GM12865 (cell line): Measurements from ENCODE around the gene DDX51.
"Not testable (repeated sequence)": the region's sequence is repeated elsewhere in the genome, so short reads cannot be mapped to it uniquely, and the experiment has no call there.

Experiments
- DNase-seq: peaks from one replicate; pipeline ENCODE4 v3.0.0; 2010; ENCODE audit warnings: low read depth
- H3K4me3 ChIP-seq: 2 replicates; pipeline ENCODE4 v1.5.1; 2011; ENCODE audit warnings: mild to moderate bottlenecking, low read depth, low read length, control low read depth
- TF ChIP-seq, protein P1 (sequence below): IDR thresholded peaks from 2 replicates; pipeline ENCODE4 v1.5.1; 2011; ENCODE audit warnings: low read length, control low read depth, low read depth, inconsistent platforms; ENCODE audit not compliant: insufficient read depth; ENCODE audit errors: missing control alignments

The DDX51 gene

GRCh38 chr12:132141976-132142678 lies 2.0 kb downstream of the DDX51 start:
- no peak overlapping the region for H3K4me3 ChIP-seq
- no peak for DNase-seq
- TF ChIP-seq, protein P1, sequence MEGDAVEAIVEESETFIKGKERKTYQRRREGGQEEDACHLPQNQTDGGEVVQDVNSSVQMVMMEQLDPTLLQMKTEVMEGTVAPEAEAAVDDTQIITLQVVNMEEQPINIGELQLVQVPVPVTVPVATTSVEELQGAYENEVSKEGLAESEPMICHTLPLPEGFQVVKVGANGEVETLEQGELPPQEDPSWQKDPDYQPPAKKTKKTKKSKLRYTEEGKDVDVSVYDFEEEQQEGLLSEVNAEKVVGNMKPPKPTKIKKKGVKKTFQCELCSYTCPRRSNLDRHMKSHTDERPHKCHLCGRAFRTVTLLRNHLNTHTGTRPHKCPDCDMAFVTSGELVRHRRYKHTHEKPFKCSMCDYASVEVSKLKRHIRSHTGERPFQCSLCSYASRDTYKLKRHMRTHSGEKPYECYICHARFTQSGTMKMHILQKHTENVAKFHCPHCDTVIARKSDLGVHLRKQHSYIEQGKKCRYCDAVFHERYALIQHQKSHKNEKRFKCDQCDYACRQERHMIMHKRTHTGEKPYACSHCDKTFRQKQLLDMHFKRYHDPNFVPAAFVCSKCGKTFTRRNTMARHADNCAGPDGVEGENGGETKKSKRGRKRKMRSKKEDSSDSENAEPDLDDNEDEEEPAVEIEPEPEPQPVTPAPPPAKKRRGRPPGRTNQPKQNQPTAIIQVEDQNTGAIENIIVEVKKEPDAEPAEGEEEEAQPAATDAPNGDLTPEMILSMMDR: no peak

GRCh38 chr12:132140918-132141841 lies 2.9 kb downstream of the DDX51 start:
- TF ChIP-seq, protein P1: no peak
- no peak overlapping the region for H3K4me3 ChIP-seq
- DNase-seq: no peak

DNA sequence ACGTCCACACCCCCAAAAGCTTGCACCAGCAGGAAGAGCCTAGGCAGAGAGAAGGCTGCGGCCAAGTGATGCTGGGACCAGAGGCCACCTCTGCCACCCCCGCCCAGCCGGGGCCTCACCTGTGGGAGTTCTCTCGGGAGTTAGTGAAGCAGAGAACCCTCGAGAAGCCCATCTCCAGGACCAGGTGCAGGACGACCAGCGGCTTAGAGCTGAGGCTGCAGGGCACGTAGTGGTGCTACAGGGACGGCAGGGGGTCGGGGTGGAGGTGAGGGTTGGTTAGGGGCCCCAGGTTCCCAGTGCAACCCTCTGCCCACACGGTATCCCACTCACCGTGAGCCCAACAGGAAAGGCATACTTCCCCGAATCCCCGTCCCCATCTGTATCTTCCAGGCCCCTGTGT lies 3.6 kb downstream of the DDX51 start:
- TF ChIP-seq, protein P1: no peak
- H3K4me3 ChIP-seq: no peak overlapping the region
- DNase-seq: no peak

- no peak overlapping the region for H3K4me3 ChIP-seq
- TF ChIP-seq, protein P1: no peak
- no peak for DNase-seq
These were observed 4.2 kb downstream of the DDX51 start for GRCh38 chr12:132139912-132140311.

DNA sequence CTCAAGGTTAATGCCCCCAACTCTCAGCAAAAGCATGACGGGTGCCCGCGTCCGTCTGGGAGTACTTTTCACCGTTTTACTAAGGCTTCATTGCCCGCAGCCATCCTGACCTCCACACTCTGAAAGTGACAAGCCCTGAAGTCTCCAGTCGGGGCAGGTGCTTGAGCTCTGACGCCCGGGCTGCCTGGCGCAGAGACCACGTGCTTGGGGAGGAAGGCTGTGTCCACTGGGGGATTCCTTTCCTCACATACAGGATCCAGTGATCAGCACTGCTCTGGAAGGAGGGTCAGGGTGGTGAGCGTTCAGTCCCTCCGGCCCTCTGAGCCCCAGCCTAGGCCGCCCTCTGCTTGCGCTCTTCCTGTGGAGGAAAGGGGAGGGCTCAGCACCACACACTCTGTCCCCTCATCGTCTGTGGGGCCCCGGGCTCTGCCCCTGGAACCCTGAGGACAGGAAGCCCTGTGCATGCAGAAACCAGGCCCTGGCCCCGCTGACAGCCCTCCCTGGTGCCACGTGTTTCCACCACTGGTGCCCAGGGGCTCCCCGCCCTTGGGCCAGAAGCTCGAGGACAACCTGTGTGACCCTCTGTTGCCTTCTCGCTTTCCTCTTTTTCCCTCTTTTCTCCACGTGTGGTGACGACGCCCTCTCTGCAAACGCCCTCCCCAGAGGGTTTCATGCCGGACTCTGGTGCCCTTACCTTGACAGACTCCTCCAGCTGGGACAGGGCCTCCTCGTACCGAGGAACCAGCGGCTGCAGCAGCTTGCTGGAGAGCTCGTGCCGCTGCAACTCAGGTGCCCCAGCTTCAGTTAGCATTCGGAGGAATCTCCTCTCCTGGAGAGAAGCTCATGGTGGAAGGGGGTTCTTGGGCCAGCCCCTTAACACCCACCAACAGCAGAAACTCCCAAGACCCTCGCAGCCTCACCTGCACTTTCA lies 4.9 kb downstream of the DDX51 start:
- H3K4me3 ChIP-seq: no peak overlapping the region
- TF ChIP-seq, protein P1: no peak
- DNase-seq: no peak

DNA sequence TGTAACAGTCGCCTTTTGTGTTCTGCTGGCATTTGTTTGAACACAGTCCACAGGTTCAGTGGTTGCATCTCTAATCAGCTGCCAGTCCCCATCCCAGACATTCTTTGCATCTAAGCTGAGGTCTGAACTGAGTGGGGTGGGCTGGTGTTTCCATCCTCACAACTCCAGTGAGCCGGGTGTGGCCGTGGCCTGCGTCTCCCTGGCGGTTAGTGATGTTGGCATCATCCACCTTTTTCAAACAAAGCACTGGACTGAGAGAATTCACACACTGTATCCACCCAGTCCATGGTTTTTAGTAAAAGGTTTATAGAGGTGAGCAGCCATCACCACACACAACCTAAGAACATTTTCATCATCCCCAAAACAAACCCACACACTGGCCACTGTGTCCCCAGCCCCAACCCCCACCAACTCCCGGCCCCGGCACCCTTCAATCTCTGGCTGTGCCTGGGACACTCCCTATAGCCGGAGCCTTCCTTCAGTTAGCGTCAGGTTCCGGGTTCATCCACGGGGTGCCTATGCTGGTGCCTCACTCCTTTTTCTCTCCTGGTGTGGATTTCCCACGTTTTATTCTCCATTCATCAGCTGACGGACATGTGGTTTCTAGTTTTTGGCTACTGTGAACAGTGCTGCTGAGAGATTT lies 6.5 kb downstream of the DDX51 start:
- TF ChIP-seq, protein P1: no peak
- no peak overlapping the region for H3K4me3 ChIP-seq
- no peak for DNase-seq

DNA sequence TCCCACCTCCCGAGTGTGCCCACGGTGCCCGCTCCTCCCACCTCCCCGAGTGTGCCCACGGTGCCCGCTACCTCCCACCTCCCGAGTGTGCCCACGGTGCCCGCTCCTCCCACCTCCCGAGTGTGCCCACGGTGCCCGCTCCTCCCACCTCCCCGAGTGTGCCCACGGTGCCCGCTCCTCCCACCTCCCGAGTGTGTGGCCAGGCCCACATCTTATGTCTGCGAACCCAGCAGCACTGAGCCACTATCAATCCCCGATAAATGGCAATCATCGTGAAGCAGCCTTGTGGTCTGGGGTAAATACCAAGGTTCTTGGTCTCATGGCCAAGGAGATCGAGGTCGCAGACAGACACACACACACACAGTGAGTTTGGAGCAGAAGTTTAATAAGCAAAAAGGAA lies 7.9 kb downstream of the DDX51 start:
- not testable (repeated sequence) for DNase-seq, H3K4me3 ChIP-seq

DNA sequence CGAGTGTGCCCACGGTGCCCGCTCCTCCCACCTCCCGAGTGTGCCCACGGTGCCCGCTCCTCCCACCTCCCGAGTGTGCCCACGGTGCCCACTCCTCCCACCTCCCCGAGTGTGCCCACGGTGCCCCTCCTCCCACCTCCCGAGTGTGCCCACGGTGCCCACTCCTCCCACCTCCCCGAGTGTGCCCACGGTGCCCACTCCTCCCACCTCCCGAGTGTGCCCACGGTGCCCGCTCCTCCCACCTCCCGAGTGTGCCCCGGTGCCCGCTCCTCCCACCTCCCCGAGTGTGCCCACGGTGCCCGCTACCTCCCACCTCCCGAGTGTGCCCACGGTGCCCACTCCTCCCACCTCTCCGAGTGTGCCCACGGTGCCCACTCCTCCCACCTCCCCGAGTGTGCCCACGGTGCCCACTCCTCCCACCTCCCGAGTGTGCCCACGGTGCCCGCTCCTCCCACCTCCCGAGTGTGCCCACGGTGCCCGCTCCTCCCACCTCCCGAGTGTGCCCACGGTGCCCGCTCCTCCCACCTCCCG lies 9.4 kb downstream of the DDX51 start:
- DNase-seq: not testable (repeated sequence)

More for the DNA sequence above, 9.4 kb downstream of the DDX51 start:
- not testable (repeated sequence) for H3K4me3 ChIP-seq
